Lower leg skin (tissue), 3 donors: Measurements from ENCODE around the gene NAALADL2.

Experiments
- POLR2A ChIP-seq, 2 donors: fragments of 450-650 bp; IDR thresholded peaks; one replicate each; pipeline ENCODE4 v1.6.1; 2016 to 2017; ENCODE audit warnings: antibody characterized with exemption in 2 of 2, mild to moderate bottlenecking in 1 of 2, moderate library complexity in 1 of 2
- TF ChIP-seq, protein P1 (sequence below), 3 donors: fragments of 450-650 bp; IDR thresholded peaks; one replicate each; pipeline ENCODE4 v1.5.1; 2016; ENCODE audit warnings: antibody characterized with exemption in 3 of 3, mild to moderate bottlenecking in 3 of 3, moderate library complexity in 2 of 3

DNA sequence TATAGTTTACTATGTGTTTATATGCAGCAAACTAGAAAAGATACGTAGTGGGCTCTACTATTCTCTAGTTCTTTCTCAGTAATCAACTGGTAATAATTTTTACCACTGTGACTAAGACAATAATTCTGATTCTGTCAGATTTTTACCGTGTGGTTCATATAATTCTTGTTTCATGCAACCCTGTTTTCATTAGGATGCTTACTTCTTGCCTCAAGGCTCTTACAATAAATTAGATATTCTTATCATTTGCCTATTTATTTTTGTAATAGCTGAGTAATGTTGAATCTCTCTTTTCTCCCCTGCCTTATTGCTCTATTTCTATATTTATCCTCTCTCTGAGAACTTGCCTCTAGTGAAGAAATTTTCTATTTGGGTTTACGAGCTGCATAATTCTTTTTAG is 524.7 kb downstream of the NAALADL2 start:
- TF ChIP-seq, protein P1, sequence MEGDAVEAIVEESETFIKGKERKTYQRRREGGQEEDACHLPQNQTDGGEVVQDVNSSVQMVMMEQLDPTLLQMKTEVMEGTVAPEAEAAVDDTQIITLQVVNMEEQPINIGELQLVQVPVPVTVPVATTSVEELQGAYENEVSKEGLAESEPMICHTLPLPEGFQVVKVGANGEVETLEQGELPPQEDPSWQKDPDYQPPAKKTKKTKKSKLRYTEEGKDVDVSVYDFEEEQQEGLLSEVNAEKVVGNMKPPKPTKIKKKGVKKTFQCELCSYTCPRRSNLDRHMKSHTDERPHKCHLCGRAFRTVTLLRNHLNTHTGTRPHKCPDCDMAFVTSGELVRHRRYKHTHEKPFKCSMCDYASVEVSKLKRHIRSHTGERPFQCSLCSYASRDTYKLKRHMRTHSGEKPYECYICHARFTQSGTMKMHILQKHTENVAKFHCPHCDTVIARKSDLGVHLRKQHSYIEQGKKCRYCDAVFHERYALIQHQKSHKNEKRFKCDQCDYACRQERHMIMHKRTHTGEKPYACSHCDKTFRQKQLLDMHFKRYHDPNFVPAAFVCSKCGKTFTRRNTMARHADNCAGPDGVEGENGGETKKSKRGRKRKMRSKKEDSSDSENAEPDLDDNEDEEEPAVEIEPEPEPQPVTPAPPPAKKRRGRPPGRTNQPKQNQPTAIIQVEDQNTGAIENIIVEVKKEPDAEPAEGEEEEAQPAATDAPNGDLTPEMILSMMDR (IDR thresholded peaks at IDR 0.05) = no peak
- TF ChIP-seq POLR2A (IDR thresholded peaks at IDR 0.05) = no peak
